CD4-positive, alpha-beta T cell treated with Interleukin-21 for 1 hour (primary cell): ENCODE data around the gene PGLYRP2.

Experiments
- DNase-seq: peaks from one replicate; pipeline ENCODE4 v3.0.0-alpha.2; 2020

The PGLYRP2 gene

GRCh38 chr19:15423130-15423529 is 56.2 kb downstream of the PGLYRP2 start:
- no peak for DNase-seq

- DNase-seq = no peak
Measured at GRCh38 chr19:15422296-15423075, 56.8 kb downstream of the PGLYRP2 start.

GRCh38 chr19:15421721-15422260 is 57.5 kb downstream of the PGLYRP2 start:
- no peak for DNase-seq

GRCh38 chr19:15421136-15421695 is 58.1 kb downstream of the PGLYRP2 start:
- no peak for DNase-seq

GRCh38 chr19:15419413-15420025 is 59.8 kb downstream of the PGLYRP2 start:
- DNase-seq = no peak
